Measurements from ENCODE around the gene TERT.

- no peak for TF ChIP-seq ARNTL (CRISPR knock-in tag; IDR thresholded peaks at IDR 0.05; ENCODE audit: borderline replicate concordance, low read depth)
- no peak for TF ChIP-seq ZFP30 (CRISPR knock-in tag; IDR thresholded peaks at IDR 0.05)
- no peak for TF ChIP-seq CSDC2 (CRISPR knock-in tag; IDR thresholded peaks at IDR 0.05)
- TF ChIP-seq TOX (CRISPR knock-in tag; IDR thresholded peaks at IDR 0.05; ENCODE audit: borderline replicate concordance) = no peak
- TF ChIP-seq ZFP3 (CRISPR knock-in tag; IDR thresholded peaks at IDR 0.05) = no peak
- no peak for TF ChIP-seq TSHZ2 (CRISPR knock-in tag; IDR thresholded peaks at IDR 0.05)
- no peak for TF ChIP-seq RARB (CRISPR knock-in tag; IDR thresholded peaks at IDR 0.05)
- TF ChIP-seq, protein P1, sequence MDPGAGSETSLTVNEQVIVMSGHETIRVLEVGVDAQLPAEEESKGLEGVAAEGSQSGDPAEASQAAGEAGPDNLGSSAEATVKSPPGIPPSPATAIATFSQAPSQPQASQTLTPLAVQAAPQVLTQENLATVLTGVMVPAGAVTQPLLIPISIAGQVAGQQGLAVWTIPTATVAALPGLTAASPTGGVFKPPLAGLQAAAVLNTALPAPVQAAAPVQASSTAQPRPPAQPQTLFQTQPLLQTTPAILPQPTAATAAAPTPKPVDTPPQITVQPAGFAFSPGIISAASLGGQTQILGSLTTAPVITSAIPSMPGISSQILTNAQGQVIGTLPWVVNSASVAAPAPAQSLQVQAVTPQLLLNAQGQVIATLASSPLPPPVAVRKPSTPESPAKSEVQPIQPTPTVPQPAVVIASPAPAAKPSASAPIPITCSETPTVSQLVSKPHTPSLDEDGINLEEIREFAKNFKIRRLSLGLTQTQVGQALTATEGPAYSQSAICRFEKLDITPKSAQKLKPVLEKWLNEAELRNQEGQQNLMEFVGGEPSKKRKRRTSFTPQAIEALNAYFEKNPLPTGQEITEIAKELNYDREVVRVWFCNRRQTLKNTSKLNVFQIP (CRISPR knock-in tag; IDR thresholded peaks at IDR 0.05; ENCODE audit: borderline replicate concordance, low read depth) = no peak
- no peak for TF ChIP-seq ZC3H10 (CRISPR knock-in tag; IDR thresholded peaks at IDR 0.05)
- no peak for TF ChIP-seq BACH2 (CRISPR knock-in tag; IDR thresholded peaks at IDR 0.05; ENCODE audit: borderline replicate concordance)
- no peak for TF ChIP-seq GLIS3 (CRISPR knock-in tag; IDR thresholded peaks at IDR 0.05)
These were observed 37.1 kb upstream of the TERT start for GRCh38 chr5:1331861-1332405.

Measured in SK-N-SH treated with all-trans-retinoic acid at 6 μM for 48 hours (cell line).